ENCODE measurements around the gene SMARCD3.

DNA sequence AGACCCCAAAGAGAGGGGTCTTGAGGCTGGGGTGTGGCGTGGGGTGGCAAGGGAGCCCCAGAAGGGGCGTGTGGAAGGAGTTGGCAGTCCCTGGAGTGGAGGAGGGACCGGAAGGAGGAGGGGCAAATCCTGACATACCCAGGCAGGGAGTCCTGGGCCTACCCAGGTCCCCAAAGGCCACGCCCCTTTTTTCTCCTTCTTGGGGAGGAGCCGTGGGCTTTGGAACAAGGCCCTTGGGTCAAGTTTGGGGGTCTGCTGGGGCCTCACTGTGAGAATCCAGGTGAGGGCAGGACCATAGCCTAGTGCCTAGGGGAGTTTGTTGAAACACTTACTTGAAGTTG is 1.2 kb upstream of the SMARCD3 start:
- TF ChIP-seq YEATS4 (CRISPR knock-in tag; IDR thresholded peaks at IDR 0.05; ENCODE audit: borderline replicate concordance) (no peak), HNRNPK (IDR thresholded peaks at IDR 0.05; ENCODE audit: low read depth, low read length, poor library complexity, severe bottlenecking) (no peak), DPF2 (CRISPR knock-in tag; IDR thresholded peaks at IDR 0.05; ENCODE audit: borderline replicate concordance, low read depth) (no peak), ZFX (CRISPR knock-in tag; IDR thresholded peaks at IDR 0.05; ENCODE audit: low read depth) (no peak), ASH2L (IDR thresholded peaks at IDR 0.05; ENCODE audit: insufficient read length, low read depth, low read length) (no peak), NR3C1 (CRISPR knock-in tag; IDR thresholded peaks at IDR 0.05) (no peak), PCBP2 (optimal IDR thresholded peaks at IDR 0.05; ENCODE audit: low read depth, low read length, poor library complexity, severe bottlenecking) (no peak), DR1 (CRISPR knock-in tag; IDR thresholded peaks at IDR 0.05) (no peak), HNRNPLL (IDR thresholded peaks at IDR 0.05; ENCODE audit: low read depth, low read length, poor library complexity, severe bottlenecking) (no peak), REPIN1 (CRISPR knock-in tag; IDR thresholded peaks at IDR 0.05; ENCODE audit: borderline replicate concordance, low read depth) (no peak), FOXP1 (IDR thresholded peaks at IDR 0.05) (no peak), FOXP1 (CRISPR knock-in tag; IDR thresholded peaks at IDR 0.05) (no peak)
- TF ChIP-seq, protein P1, sequence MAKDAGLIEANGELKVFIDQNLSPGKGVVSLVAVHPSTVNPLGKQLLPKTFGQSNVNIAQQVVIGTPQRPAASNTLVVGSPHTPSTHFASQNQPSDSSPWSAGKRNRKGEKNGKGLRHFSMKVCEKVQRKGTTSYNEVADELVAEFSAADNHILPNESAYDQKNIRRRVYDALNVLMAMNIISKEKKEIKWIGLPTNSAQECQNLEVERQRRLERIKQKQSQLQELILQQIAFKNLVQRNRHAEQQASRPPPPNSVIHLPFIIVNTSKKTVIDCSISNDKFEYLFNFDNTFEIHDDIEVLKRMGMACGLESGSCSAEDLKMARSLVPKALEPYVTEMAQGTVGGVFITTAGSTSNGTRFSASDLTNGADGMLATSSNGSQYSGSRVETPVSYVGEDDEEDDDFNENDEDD (CRISPR knock-in tag; IDR thresholded peaks at IDR 0.05; ENCODE audit: borderline replicate concordance) = no peak

Data from HepG2 (cell line).